Fibroblast of peridontal ligament (primary cell): ENCODE results near the gene CCDC180.
"Not testable (repeated sequence)": the region's sequence is repeated elsewhere in the genome, so short reads cannot be mapped to it uniquely, and the experiment has no call there.

ENCODE experiments used
- DNase-seq: peaks from one replicate; pipeline ENCODE4 v3.0.0-alpha.2; 2010; ENCODE audit errors: extremely low read depth

CCDC180 gene

GRCh38 chr9:97307500-97308163 lies at the start of gene CCDC180:
TSS of gene CCDC180 (plus strand) at chr9:97307659. CDS start at chr9:97308064, 405 bp downstream.
- peak; percentile 43 for DNase-seq

GRCh38 chr9:97259834-97260514 lies 47.5 kb upstream of the CCDC180 start:
- not testable (repeated sequence) for DNase-seq

- no peak for DNase-seq
Observed at GRCh38 chr9:97271292-97271691, 36.2 kb upstream of the CCDC180 start.

GRCh38 chr9:97272072-97272471 lies 35.4 kb upstream of the CCDC180 start:
- DNase-seq = no peak

- no peak for DNase-seq
Observed at GRCh38 chr9:97276310-97276852, 31.1 kb upstream of the CCDC180 start.

- DNase-seq = no peak
Observed at GRCh38 chr9:97277953-97278352, 29.5 kb upstream of the CCDC180 start.

- DNase-seq = no peak
Observed at GRCh38 chr9:97280755-97281330, 26.6 kb upstream of the CCDC180 start.

GRCh38 chr9:97283768-97284167 lies 23.7 kb upstream of the CCDC180 start:
- DNase-seq = no peak

GRCh38 chr9:97284798-97285197 lies 22.7 kb upstream of the CCDC180 start:
- no peak for DNase-seq

- DNase-seq = no peak
Observed at GRCh38 chr9:97292200-97292599, 15.3 kb upstream of the CCDC180 start.

GRCh38 chr9:97293207-97293721 lies 14.2 kb upstream of the CCDC180 start:
- peak; percentile 47 for DNase-seq

- DNase-seq = no peak
Observed at GRCh38 chr9:97293818-97294217, 13.6 kb upstream of the CCDC180 start.

GRCh38 chr9:97297889-97298288 lies 9.6 kb upstream of the CCDC180 start:
- DNase-seq = no peak

GRCh38 chr9:97299809-97300414 lies 7.5 kb upstream of the CCDC180 start:
- DNase-seq = no peak

GRCh38 chr9:97300586-97300985 lies 6.9 kb upstream of the CCDC180 start:
- DNase-seq = no peak

GRCh38 chr9:97301974-97302373 lies 5.5 kb upstream of the CCDC180 start:
- no peak for DNase-seq

GRCh38 chr9:97304586-97304985 lies 2.9 kb upstream of the CCDC180 start:
- DNase-seq = no peak

- no peak for DNase-seq
Observed at GRCh38 chr9:97305501-97306298, 1.8 kb upstream of the CCDC180 start.

GRCh38 chr9:97307091-97307490 lies 368 bp upstream of the CCDC180 start:
- peak; percentile 70 for DNase-seq

- no peak for DNase-seq
Observed at GRCh38 chr9:97309260-97309659, 1.8 kb downstream of the CCDC180 start.

- DNase-seq = no peak
Observed at GRCh38 chr9:97310023-97310422, 2.6 kb downstream of the CCDC180 start.
